HG02610 (cell line): Measurements from ENCODE around the gene NXT1.
"Not testable (repeated sequence)": the region's sequence is repeated elsewhere in the genome, so short reads cannot be mapped to it uniquely, and the experiment has no call there.

ENCODE experiments used
- ATAC-seq: cut with Tn5 transposase; IDR thresholded peaks from one replicate; pipeline ENCODE4 v1.9.1; 2021; ENCODE audit warnings: mild to moderate bottlenecking, moderate library complexity; ENCODE audit not compliant: unreplicated experiment

NXT1 gene

GRCh38 chr20:23350196-23350903, at the start of gene NXT1:
TSS of gene NXT1 (plus strand) at chr20:23350791. CDS start at chr20:23354042, 3,251 bp downstream.
- ATAC-seq: peak; percentile 85

GRCh38 chr20:23301436-23302050, 49.0 kb upstream of the NXT1 start:
- ATAC-seq: no peak

- no peak for ATAC-seq
These were observed 48.2 kb upstream of the NXT1 start for GRCh38 chr20:23302386-23302785.

- no peak for ATAC-seq
These were observed 47.8 kb upstream of the NXT1 start for GRCh38 chr20:23302801-23303200.

GRCh38 chr20:23303325-23304102, 47.1 kb upstream of the NXT1 start:
- no peak for ATAC-seq

- no peak for ATAC-seq
These were observed 46.0 kb upstream of the NXT1 start for GRCh38 chr20:23304616-23305015.

- ATAC-seq: no peak
These were observed 45.5 kb upstream of the NXT1 start for GRCh38 chr20:23305098-23305497.

GRCh38 chr20:23307393-23307792, 43.2 kb upstream of the NXT1 start:
- ATAC-seq: not testable (repeated sequence)

- no peak for ATAC-seq
These were observed 42.6 kb upstream of the NXT1 start for GRCh38 chr20:23308024-23308423.

GRCh38 chr20:23308908-23309307, 41.7 kb upstream of the NXT1 start:
- ATAC-seq: no peak

- ATAC-seq: no peak
These were observed 40.8 kb upstream of the NXT1 start for GRCh38 chr20:23309781-23310180.

- no peak for ATAC-seq
These were observed 38.6 kb upstream of the NXT1 start for GRCh38 chr20:23311947-23312506.

GRCh38 chr20:23313271-23313670, 37.3 kb upstream of the NXT1 start:
- no peak for ATAC-seq

- no peak for ATAC-seq
These were observed 35.9 kb upstream of the NXT1 start for GRCh38 chr20:23314699-23315098.

GRCh38 chr20:23315099-23315498, 35.5 kb upstream of the NXT1 start:
- ATAC-seq: no peak

GRCh38 chr20:23316626-23317025, 34.0 kb upstream of the NXT1 start:
- ATAC-seq: no peak

- ATAC-seq: no peak
These were observed 33.5 kb upstream of the NXT1 start for GRCh38 chr20:23317081-23317480.

- no peak for ATAC-seq
These were observed 32.2 kb upstream of the NXT1 start for GRCh38 chr20:23318347-23318746.

GRCh38 chr20:23320317-23320716, 30.3 kb upstream of the NXT1 start:
- ATAC-seq: no peak

GRCh38 chr20:23325107-23325506, 25.5 kb upstream of the NXT1 start:
- no peak for ATAC-seq

- ATAC-seq: no peak
These were observed 23.8 kb upstream of the NXT1 start for GRCh38 chr20:23326774-23327173.
